ENCODE measurements around the gene CRCP.

CRCP gene

GRCh38 chr7:66088861-66089838, 25.5 kb upstream of the CRCP start:
- DNase-seq (ENCODE audit: low read depth, low spot score) = no peak
- POLR2A ChIA-PET = no interaction called here
- CTCF ChIA-PET = no interaction called here
- H3K4me3 ChIP-seq (ENCODE audit: low read depth, low read length) = no peak overlapping the region
- no peak for TF ChIP-seq CTCF (IDR thresholded peaks at IDR 0.05; ENCODE audit: insufficient read depth, low read length, missing control alignments)

- no peak for TF ChIP-seq CTCF (IDR thresholded peaks at IDR 0.05; ENCODE audit: insufficient read depth, low read length, missing control alignments)
- DNase-seq (ENCODE audit: low read depth, low spot score) = no peak
- CTCF ChIA-PET = no interaction called here
- no peak overlapping the region for H3K4me3 ChIP-seq (ENCODE audit: low read depth, low read length)
- POLR2A ChIA-PET = no interaction called here
These were observed 22.0 kb upstream of the CRCP start for GRCh38 chr7:66092654-66093053.

- ChIA-PET CTCF (interaction anchor here (0.7 kb wide), 1 partner anchor 9 kb away, joined by 3 read pairs; no protein-coding TSS in a partner anchor), POLR2A (interaction anchor here (1.9 kb wide), 1 partner anchor 19 kb away, joined by 8 read pairs; the partner anchor contains the start of gene ASL)
- TF ChIP-seq CTCF (IDR thresholded peaks at IDR 0.05; ENCODE audit: insufficient read depth, low read length, missing control alignments) = no peak
- H3K4me3 ChIP-seq (ENCODE audit: low read depth, low read length) = no peak overlapping the region
- no peak for DNase-seq (ENCODE audit: low read depth, low spot score)
These were observed 19.6 kb upstream of the CRCP start for GRCh38 chr7:66095010-66095409.

GRCh38 chr7:66099232-66099550, 15.5 kb upstream of the CRCP start:
- no peak for DNase-seq (ENCODE audit: low read depth, low spot score)
- ChIA-PET POLR2A (no interaction called here), CTCF (no interaction called here)
- no peak overlapping the region; the same call in 1 of the 2 replicates for H3K4me3 ChIP-seq (ENCODE audit: low read depth, low read length)
- TF ChIP-seq CTCF (IDR thresholded peaks at IDR 0.05; ENCODE audit: insufficient read depth, low read length, missing control alignments) = no peak

GRCh38 chr7:66099551-66100407, 14.9 kb upstream of the CRCP start:
- peak; percentile 53 for DNase-seq (ENCODE audit: low read depth, low spot score)
- no peak for TF ChIP-seq CTCF (IDR thresholded peaks at IDR 0.05; ENCODE audit: insufficient read depth, low read length, missing control alignments)
- POLR2A ChIA-PET = no interaction called here
- peak overlapping the region; percentile 60 for H3K4me3 ChIP-seq (ENCODE audit: low read depth, low read length)
- CTCF ChIA-PET = no interaction called here

Measured in AG04449 (cell line).